Measurements from ENCODE around the gene LRRTM4.
"Not testable (repeated sequence)": the region's sequence is repeated elsewhere in the genome, so short reads cannot be mapped to it uniquely, and the experiment has no call there.

The LRRTM4 gene

DNA sequence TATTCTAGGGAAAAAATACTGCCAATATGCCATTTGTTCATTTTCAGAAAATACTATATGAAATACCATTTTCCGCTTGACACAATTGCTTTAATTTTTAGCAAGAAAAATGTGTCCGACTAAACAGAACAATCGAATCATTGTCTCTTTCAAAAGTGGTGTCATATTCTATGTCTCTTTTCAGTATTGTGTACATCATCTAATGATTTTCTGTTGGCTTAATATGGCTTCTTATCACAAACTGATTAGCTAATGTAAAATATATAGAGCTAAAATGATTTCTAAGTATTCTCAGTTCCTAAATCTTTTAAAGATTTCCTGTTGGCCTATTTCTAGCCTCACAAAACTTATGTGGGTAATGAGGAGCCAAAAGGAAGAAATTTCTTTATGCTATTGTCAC, 436.6 kb downstream of the LRRTM4 start:
- DNase-seq (ENCODE audit: low spot score) = no peak

DNA sequence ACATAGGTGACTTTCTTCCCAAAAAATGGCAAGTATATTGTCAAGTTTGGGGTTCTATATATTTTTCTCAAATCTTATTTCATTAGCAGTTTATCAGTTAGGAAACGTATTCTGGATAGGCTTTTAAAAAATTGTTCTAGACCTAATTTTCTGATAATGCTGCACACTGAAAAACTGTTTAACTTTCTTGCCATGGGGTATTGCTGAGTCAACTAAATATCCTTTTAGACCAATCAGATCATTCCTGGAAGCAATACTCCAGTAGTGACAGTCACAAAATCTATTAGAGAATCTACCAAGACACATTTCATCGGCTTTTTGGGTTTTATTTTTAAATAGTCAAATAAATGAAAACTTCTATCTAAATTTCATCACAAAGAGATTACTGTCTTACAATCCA, 440.6 kb downstream of the LRRTM4 start:
- no peak for DNase-seq (ENCODE audit: low spot score)

- DNase-seq (ENCODE audit: low spot score) = no peak
Measured at GRCh38 chr2:77064324-77064723, 457.9 kb downstream of the LRRTM4 start.

- DNase-seq (ENCODE audit: low spot score) = peak; percentile 40
Measured at GRCh38 chr2:77054938-77055337, 467.2 kb downstream of the LRRTM4 start.

DNA sequence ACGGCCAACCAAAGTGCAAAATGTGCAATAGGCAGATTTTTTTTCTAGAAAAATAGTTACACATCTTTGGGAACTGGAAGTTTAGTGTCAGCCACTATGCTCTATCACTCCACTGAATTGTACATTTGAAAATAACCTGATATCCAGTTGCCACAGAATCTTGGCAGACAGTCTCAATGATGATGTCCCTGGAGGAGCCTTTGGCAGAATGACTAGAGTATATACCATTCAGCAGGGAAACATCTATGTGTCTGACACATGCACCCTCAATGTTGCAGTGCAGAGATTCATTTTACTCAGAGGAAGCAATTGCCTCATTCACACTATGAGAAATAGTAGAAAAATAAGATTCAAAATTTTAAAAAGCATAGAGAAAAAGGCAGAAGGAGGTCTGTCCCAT, 475.8 kb downstream of the LRRTM4 start:
- no peak for DNase-seq (ENCODE audit: low spot score)

DNA sequence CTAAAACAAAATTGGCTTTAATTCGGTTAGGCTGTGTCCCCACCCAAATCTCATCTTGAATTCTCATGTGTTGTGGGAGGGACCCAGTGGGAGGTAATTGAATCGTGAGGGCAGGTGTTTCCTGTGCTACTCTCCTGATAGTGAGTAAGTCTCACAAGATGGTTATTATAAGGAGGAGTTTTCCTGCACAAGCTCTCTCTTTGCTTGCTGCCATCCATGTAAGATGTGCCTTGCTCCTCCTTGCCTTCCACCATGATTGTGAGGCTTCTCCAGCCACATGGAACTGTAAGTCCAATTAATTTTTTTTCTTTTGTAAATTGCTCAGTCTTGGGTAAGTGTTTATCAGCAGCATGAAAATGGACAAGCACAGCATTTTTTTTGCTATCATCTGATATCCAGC, 476.7 kb downstream of the LRRTM4 start:
- DNase-seq (ENCODE audit: low spot score) = not testable (repeated sequence)

GRCh38 chr2:77034445-77034844, 487.7 kb downstream of the LRRTM4 start:
- no peak for DNase-seq (ENCODE audit: low spot score)

GRCh38 chr2:77029237-77029636, 492.9 kb downstream of the LRRTM4 start:
- not testable (repeated sequence) for DNase-seq (ENCODE audit: low spot score)

DNA sequence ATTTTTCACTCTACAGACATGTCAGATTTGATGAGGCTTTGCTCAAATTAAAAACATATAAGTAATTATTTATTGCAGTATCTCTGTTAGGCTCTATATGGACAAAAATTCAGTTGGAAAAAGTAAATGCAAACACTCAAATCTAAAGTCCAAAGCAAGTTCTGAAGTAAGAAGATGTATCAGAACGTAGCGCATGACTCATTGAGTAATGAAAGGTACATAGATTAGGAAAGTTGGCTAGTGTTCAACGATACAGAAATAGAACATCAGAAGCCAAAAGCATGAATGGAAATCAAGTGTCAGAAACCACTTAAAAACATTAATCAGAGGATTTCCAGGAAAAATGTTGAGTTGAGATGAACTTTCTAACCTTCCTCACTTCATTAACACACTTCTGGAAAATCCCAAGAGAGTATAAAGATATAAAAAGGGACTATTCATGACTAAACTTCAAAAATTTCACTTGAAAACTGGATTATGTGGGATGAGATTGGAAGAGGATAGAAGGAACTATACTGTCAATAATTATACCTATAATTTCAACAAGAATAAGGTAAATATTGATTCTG, 494.1 kb downstream of the LRRTM4 start:
- DNase-seq (ENCODE audit: low spot score) = no peak

GRCh38 chr2:77025714-77026113, 496.5 kb downstream of the LRRTM4 start:
- DNase-seq (ENCODE audit: low spot score) = no peak

- DNase-seq (ENCODE audit: low spot score) = no peak
Measured at GRCh38 chr2:77021161-77021560, 501.0 kb downstream of the LRRTM4 start.

GRCh38 chr2:77018219-77018618, 504.0 kb downstream of the LRRTM4 start:
- peak; percentile 9 for DNase-seq (ENCODE audit: low spot score)

DNA sequence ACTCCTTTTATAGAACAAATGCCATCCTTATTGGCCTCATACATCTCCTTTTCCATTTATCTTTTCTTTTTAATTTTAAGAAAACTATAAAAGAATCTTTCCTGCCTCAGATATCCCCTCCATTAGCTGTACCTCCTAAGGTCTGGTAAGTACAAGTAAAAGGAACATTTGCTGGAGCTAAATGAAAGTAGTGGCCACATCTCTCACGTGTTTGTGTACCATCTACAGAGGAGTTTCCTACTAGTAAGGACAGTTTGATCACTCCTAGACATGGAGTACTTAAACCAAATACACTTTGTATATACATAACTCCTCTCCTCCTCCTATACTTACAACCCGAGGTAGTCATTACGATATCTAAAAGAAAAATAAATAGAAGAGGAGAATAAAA, 504.8 kb downstream of the LRRTM4 start:
- DNase-seq (ENCODE audit: low spot score) = no peak

GRCh38 chr2:77016443-77017354, 505.5 kb downstream of the LRRTM4 start:
- DNase-seq (ENCODE audit: low spot score) = no peak

DNA sequence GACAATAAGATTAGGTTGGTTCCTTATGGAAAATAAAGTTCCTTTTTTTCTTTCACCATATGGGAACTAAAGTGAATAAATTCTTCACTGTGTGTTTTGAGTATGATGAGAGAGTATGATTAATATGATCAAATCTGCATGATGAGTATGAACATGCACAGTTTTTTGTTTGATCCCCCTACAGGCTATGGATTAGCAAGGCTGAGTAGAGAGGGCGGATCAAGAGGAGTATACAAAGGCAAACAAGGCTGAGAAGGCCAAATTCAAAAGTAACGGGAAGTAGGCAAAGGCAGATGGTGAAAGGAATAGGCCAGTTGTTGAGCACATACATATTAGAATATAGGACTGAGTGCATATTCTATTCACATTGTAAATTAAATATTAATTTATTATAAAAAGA, 508.2 kb downstream of the LRRTM4 start:
- DNase-seq (ENCODE audit: low spot score) = no peak

DNA sequence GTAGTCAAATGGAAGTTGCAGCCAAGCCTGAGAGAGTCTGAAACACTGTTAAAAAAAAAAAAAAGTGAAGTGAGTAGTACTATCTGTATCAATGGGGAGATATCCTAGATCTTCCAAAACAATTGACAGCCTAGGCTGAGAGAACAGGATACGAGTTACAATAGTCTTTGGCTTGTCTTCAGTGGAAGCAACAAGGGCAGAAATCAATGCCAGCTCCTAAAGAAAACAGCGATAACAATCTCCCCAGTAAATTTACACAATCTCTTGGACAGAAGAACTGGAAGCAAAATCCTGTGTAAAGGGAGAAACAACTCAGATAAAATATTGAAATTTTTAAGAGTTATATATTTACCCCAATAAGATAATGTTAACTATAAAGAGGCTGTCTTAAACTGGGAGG, 508.7 kb downstream of the LRRTM4 start:
- DNase-seq (ENCODE audit: low spot score) = no peak

GRCh38 chr2:77009307-77009706, 512.9 kb downstream of the LRRTM4 start:
- DNase-seq (ENCODE audit: low spot score) = no peak

- no peak for DNase-seq (ENCODE audit: low spot score)
Measured at GRCh38 chr2:77008853-77009252, 513.3 kb downstream of the LRRTM4 start.

GRCh38 chr2:77007686-77008085, 514.5 kb downstream of the LRRTM4 start:
- DNase-seq (ENCODE audit: low spot score) = no peak

DNA sequence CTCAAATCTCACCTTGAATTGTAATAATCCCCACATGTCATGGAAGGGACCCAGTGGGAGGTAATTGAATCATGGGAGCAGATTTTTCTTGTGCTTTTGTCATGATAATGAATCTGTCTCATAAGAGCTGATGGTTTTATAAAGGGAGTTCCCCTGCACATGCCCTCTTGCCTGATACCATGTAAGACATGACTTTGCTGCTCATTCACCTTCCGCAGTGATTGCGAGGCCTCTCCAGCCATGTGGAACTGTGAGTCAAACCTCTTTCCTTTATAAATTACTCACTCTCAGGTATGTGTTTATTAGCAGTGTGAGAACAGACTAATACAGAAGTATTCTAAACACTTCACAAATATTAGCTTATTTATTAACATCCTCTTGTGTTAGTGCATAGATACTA, 516.7 kb downstream of the LRRTM4 start:
- no peak for DNase-seq (ENCODE audit: low spot score)

- no peak for DNase-seq (ENCODE audit: low spot score)
Measured at GRCh38 chr2:77001895-77002294, 520.3 kb downstream of the LRRTM4 start.

DNA sequence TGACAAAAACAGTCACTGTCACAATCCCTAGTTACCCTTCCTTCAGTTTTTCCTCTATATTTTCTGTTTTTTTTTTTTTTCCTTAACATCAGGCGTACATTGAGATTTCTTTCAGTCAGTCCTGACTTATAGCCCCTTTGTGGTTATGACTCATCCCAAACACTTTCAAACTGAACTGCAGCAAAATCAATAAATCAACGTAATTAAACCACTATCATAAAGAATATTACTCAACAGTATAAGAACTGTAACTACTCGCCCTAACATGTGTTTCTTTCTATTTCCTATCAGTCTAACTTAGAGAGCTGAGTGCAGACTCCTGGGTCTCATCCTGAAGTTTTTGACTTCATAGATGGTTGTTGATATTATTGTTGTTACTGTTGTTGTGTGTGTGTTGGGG, 523.5 kb downstream of the LRRTM4 start:
- no peak for DNase-seq (ENCODE audit: low spot score)

- no peak for DNase-seq (ENCODE audit: low spot score)
Measured at GRCh38 chr2:76998152-76998551, 524.0 kb downstream of the LRRTM4 start.

- DNase-seq (ENCODE audit: low spot score) = no peak
Measured at GRCh38 chr2:76997296-76997695, 524.9 kb downstream of the LRRTM4 start.
